H1 (cell line): ENCODE measurements around the gene ARHGEF4. TPM values are rescaled to one million over a fixed set of nuclear protein-coding genes. Genes with fewer than 3 reads are reported as not detected.

ENCODE experiments used
- CTCF ChIA-PET: fragments of 300-600 bp; sonication (Branson Sonifier 250); formaldehyde crosslinking; loops from one replicate; lab custom pipeline; 2021; ENCODE audit not compliant: partially characterized antibody; lab: Charles Lee
- POLR2A ChIA-PET: fragments of 300-600 bp; sonication (Branson Sonifier 250); formaldehyde crosslinking; loops from one replicate; lab custom pipeline; 2021; ENCODE audit warnings: inconsistent platforms; ENCODE audit not compliant: partially characterized antibody; lab: Charles Lee
- DNase-seq, 2 experiments: peaks; one replicate each; pipeline versions ENCODE4 v3.0.0 to v3.0.0-alpha.2; 2010 to 2022; ENCODE audit warnings: low spot score in 2 of 2, low read depth in 1 of 2, mixed read lengths in 1 of 2
- FAIRE-seq: peaks from 2 replicates; lab custom pipeline; 2011; peaks lifted over from hg19 to GRCh38; lab: Jason Lieb, UNC
- H2AFZ ChIP-seq: 2 replicates; pipeline ENCODE4 v1.8.1; 2012; ENCODE audit warnings: low read length, inconsistent platforms
- H2AK5ac ChIP-seq: 2 replicates; pipeline ENCODE4 v1.6.1; 2013; ENCODE audit warnings: low read depth, low read length
- H2BK120ac ChIP-seq: replicated peaks from 2 replicates; pipeline ENCODE3; 2013; ENCODE audit warnings: low read depth, low read length, inconsistent platforms
- H2BK12ac ChIP-seq: 2 replicates; pipeline ENCODE4 v1.6.1; 2013; ENCODE audit warnings: low read depth, low read length
- H2BK15ac ChIP-seq: 2 replicates; pipeline ENCODE4 v1.6.1; 2013; ENCODE audit warnings: low read length
- H2BK20ac ChIP-seq: 2 replicates; pipeline ENCODE4 v1.6.1; 2013; ENCODE audit warnings: low read length
- H2BK5ac ChIP-seq: 2 replicates; pipeline ENCODE4 v1.6.1; 2013; ENCODE audit warnings: low read depth, low read length
- H3K14ac ChIP-seq: 2 replicates; pipeline ENCODE4 v1.6.1; 2013; ENCODE audit warnings: inconsistent platforms; ENCODE audit not compliant: insufficient read length
- H3K18ac ChIP-seq: 2 replicates; pipeline ENCODE4 v1.6.1; 2013; ENCODE audit warnings: low read length; ENCODE audit errors: extremely low read depth
- H3K23ac ChIP-seq: 2 replicates; pipeline ENCODE4 v1.6.1; 2013; ENCODE audit warnings: inconsistent platforms; ENCODE audit not compliant: insufficient read length
- H3K23me2 ChIP-seq: 2 replicates; pipeline ENCODE4 v1.6.1; 2013; ENCODE audit warnings: low read depth, low read length
- H3K27ac ChIP-seq: 2 replicates; pipeline ENCODE4 v1.6.1; 2011; ENCODE audit warnings: low read depth, low read length, inconsistent platforms
- H3K27me3 ChIP-seq, 4 experiments: replicated peaks in 1 of 4; 1 replicate in 1 of 4; 2 replicates in 3 of 4; pipeline versions ENCODE4 v1.6.1 to v1.8.1; 2011 to 2013; ENCODE audit warnings: low read length in 3 of 4, mild to moderate bottlenecking in 3 of 4, inconsistent platforms in 2 of 4, mixed read lengths in 2 of 4, moderate library complexity in 1 of 4; ENCODE audit not compliant: control insufficient read depth in 3 of 4, insufficient read depth in 3 of 4; ENCODE audit errors: extremely low read depth in 1 of 4
- H3K36me3 ChIP-seq, 4 experiments: 2 replicates each; pipeline versions ENCODE4 v1.6.1 to v1.8.1; 2011 to 2013; ENCODE audit warnings: mild to moderate bottlenecking in 4 of 4, low read length in 3 of 4, moderate library complexity in 2 of 4, control low read depth in 1 of 4, inconsistent platforms in 1 of 4; ENCODE audit not compliant: insufficient read depth in 4 of 4, control insufficient read depth in 2 of 4
- H3K4ac ChIP-seq: replicated peaks from 2 replicates; pipeline ENCODE3; 2013; ENCODE audit warnings: low read length, low read depth, mixed read lengths, inconsistent platforms; ENCODE audit not compliant: insufficient read length
- H3K4me1 ChIP-seq, 4 experiments: replicated peaks in 1 of 4; 1 replicate in 1 of 4; 2 replicates in 3 of 4; pipeline versions ENCODE4 v1.6.1 to v1.8.1; 2011 to 2013; ENCODE audit warnings: low read length in 3 of 4, inconsistent platforms in 2 of 4, mixed read lengths in 1 of 4; ENCODE audit not compliant: insufficient read depth in 4 of 4, control insufficient read depth in 3 of 4
- H3K4me2 ChIP-seq, 2 experiments: 2 replicates each; pipeline versions ENCODE4 v1.6.1 to v1.8.1; 2011 to 2013; ENCODE audit warnings: low read depth in 2 of 2, low read length in 2 of 2, control low read depth in 1 of 2, inconsistent platforms in 1 of 2, mild to moderate bottlenecking in 1 of 2; ENCODE audit not compliant: insufficient read depth in 1 of 2
- H3K4me3 ChIP-seq, 4 experiments: fragments of 200-600, 300-600 bp in 1 of 4; sonication (generic), shearing (Covaris generic), sonication (Bioruptor Twin) in 1 of 4; 2 replicates each; pipeline versions ENCODE4 v1.5.1 to v1.8.1; 2011 to 2016; ENCODE audit warnings: low read length in 4 of 4, low read depth in 3 of 4, control low read depth in 2 of 4, inconsistent platforms in 2 of 4, mild to moderate bottlenecking in 2 of 4, mixed read lengths in 1 of 4, moderate library complexity in 1 of 4; ENCODE audit not compliant: insufficient read depth in 2 of 4; ENCODE audit errors: extremely low read depth in 1 of 4
- H3K56ac ChIP-seq: replicated peaks from 2 replicates; pipeline ENCODE3; 2013; ENCODE audit warnings: low read depth, mild to moderate bottlenecking, mixed read lengths, low read length, inconsistent platforms; ENCODE audit not compliant: insufficient read length
- H3K79me1 ChIP-seq: 2 replicates; pipeline ENCODE4 v1.6.1; 2013; ENCODE audit warnings: low read depth, low read length, control low read depth
- H3K79me2 ChIP-seq, 2 experiments: 2 replicates each; pipeline versions ENCODE4 v1.6.1 to v1.8.1; 2012 to 2013; ENCODE audit warnings: low read length in 2 of 2, mild to moderate bottlenecking in 2 of 2, inconsistent platforms in 1 of 2; ENCODE audit not compliant: insufficient read depth in 2 of 2, control insufficient read depth in 1 of 2
- H3K9ac ChIP-seq, 4 experiments: replicated peaks in 1 of 4; 1 replicate in 1 of 4; 2 replicates in 3 of 4; pipeline versions ENCODE4 v1.6.1 to v1.8.1; 2011 to 2013; ENCODE audit warnings: low read depth in 3 of 4, low read length in 3 of 4, control low read depth in 2 of 4, mild to moderate bottlenecking in 2 of 4, moderate library complexity in 2 of 4, inconsistent platforms in 1 of 4; ENCODE audit errors: extremely low read depth in 1 of 4
- H3K9me3 ChIP-seq, 2 experiments: 2 replicates each; pipeline versions ENCODE4 v1.6.1 to v1.8.1; 2012 to 2013; ENCODE audit warnings: mild to moderate bottlenecking in 2 of 2, moderate library complexity in 2 of 2, control low read depth in 1 of 2, inconsistent platforms in 1 of 2, low read depth in 1 of 2, low read length in 1 of 2, mixed read lengths in 1 of 2; ENCODE audit not compliant: insufficient read depth in 2 of 2
- H4K20me1 ChIP-seq, 2 experiments: replicated peaks in 1 of 2; 2 replicates each; pipeline versions ENCODE3 to v1.8.1; 2011 to 2013; ENCODE audit warnings: inconsistent platforms in 2 of 2, low read length in 2 of 2, mild to moderate bottlenecking in 1 of 2; ENCODE audit not compliant: insufficient read depth in 2 of 2, control insufficient read depth in 1 of 2
- H4K5ac ChIP-seq: 2 replicates; pipeline ENCODE4 v1.6.1; 2013; ENCODE audit warnings: low read length, low read depth, mixed read lengths, inconsistent platforms; ENCODE audit not compliant: insufficient read length
- H4K8ac ChIP-seq: 2 replicates; pipeline ENCODE4 v1.8.0; 2013; ENCODE audit warnings: mild to moderate bottlenecking, moderate library complexity, low read length, inconsistent platforms; ENCODE audit not compliant: insufficient read depth; ENCODE audit errors: extremely low read depth
- H4K91ac ChIP-seq: replicated peaks from 2 replicates; pipeline ENCODE3; 2013; ENCODE audit warnings: low read length, mixed read lengths, inconsistent platforms; ENCODE audit not compliant: insufficient read length
- NRF1 ChIP-seq: IDR thresholded peaks from 2 replicates; pipeline ENCODE4 v1.6.1; 2011; ENCODE audit warnings: mild to moderate bottlenecking, low read depth, low read length, improper control_type of control experiment
- USF2 ChIP-seq: IDR thresholded peaks from 2 replicates; pipeline ENCODE4 v1.6.1; 2011; ENCODE audit warnings: low read length, improper control_type of control experiment
- WGBS, 2 experiments: shearing (Covaris generic) in 1 of 2; methylation state at CpG; one replicate each; pipeline versions ENCODE4 v1.1.6 to v1.1.7; 2013 to 2015; ENCODE audit warnings: low lambda C conversion rate in 2 of 2, mixed read lengths in 2 of 2, inconsistent platforms in 1 of 2, low coverage in 1 of 2, missing lambda C conversion rate in 1 of 2; ENCODE audit not compliant: insufficient replicate concordance in 2 of 2, insufficient coverage in 1 of 2, insufficient read length in 1 of 2; ENCODE audit errors: extremely low coverage in 1 of 2, missing lambda C conversion rate in 1 of 2; 5-methylcytosine and 5-hydroxymethylcytosine counted together
- polyA plus RNA-seq, 7 experiments: library from polyadenylated mRNA; depleted of rRNA in 3 of 7; stranded (reverse) in 5 of 7; unstranded in 2 of 7; fragments of >200 nt in 5 of 7; fragments of 200-250 nt in 2 of 7; gene quantifications; 1 replicate in 5 of 7; 2 replicates in 1 of 7; 4 replicates in 1 of 7; pipeline versions ENCODE4 v1.2.1 to v1.2.3, GENCODE V29; 2011 to 2013; ENCODE audit warnings: missing spikeins in 2 of 7, mixed read lengths in 2 of 7
- total RNA-seq: library from RNA; stranded (reverse); fragmentation: NEBNext Ultra II Directional; extraction: Animal tissue kit (Norgen Biotek cat#: 25700); gene quantifications from 2 replicates; pipeline ENCODE4 v1.2.1, GENCODE V29; 2021

ARHGEF4 gene
- total and polyA plus RNA-seq, 2 of the 8 experiments (the other 6 are each of a cell fraction or from before 2014, with no cell fraction given), result 10.6 to 14.6 TPM

DNA sequence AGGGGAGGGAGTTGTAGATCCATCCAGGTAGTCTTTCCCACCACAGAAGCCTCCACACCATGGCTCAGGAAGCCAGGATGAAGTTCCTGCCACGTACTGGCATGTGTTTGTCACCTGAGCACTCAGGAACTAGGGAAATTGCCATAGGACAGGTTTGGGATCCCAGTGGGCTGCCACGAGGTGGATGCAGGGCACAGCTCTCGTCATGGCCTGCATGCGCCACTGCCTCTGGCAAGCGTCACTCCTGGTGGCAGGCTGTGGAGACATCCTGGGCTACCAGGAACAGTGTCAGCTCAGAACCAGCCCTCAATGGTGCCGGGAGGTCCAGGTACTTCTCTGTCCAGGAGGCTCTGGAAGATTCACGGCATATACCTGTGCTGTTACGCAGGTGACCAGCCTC, 3.8 kb downstream of the ARHGEF4 start:
- H3K79me2 ChIP-seq, result no peaks in the 10 kb centered on the region; a peak in 1 of 4 replicates
- peaks cover 0 to 12% of the 10 kb centered on the region in 2 experiments for H4K20me1 ChIP-seq
- no peak overlapping the region; the same call in 1 of the 2 replicates for H2AK5ac ChIP-seq
- H3K36me3 ChIP-seq, result no peaks in the 10 kb centered on the region; a peak in 2 of 8 replicates
- H2AFZ ChIP-seq, result no peak overlapping the region
- H3K4me3 ChIP-seq, result no peak overlapping the region
- CTCF ChIA-PET, result interaction anchor here (2.9 kb wide), 1 partner anchor 20 kb away, joined by 13 read pairs; no protein-coding TSS in a partner anchor
- no peak overlapping the region for H2BK120ac ChIP-seq
- no peak overlapping the region for H4K5ac ChIP-seq
- H3K18ac ChIP-seq, result no peak overlapping the region
- no peak overlapping the region for H3K27ac ChIP-seq
- H3K4me1 ChIP-seq, result peaks cover 0 to 13% (median 5%) of the 10 kb centered on the region in 4 experiments; a peak in 6 of 7 replicates
- FAIRE-seq, result no peak
- no peak overlapping the region for H3K56ac ChIP-seq
- no peak for DNase-seq
- no peak overlapping the region for H3K23ac ChIP-seq
- no peaks in the 10 kb centered on the region for H3K9me3 ChIP-seq
- TF ChIP-seq NRF1, result no peak
- no peak for TF ChIP-seq USF2
- 92% methylated on average over 8 of the region's 8 CpGs; no CpG with 5 or more reads in 1 of the 2 experiments for WGBS, 2 experiments
- H3K4ac ChIP-seq, result no peak overlapping the region
- no peak overlapping the region for H3K4me2 ChIP-seq
- no peak overlapping the region for H2BK12ac ChIP-seq
- no peak overlapping the region for H2BK5ac ChIP-seq
- no peak overlapping the region for H4K91ac ChIP-seq
- no peak overlapping the region for H2BK15ac ChIP-seq
- peaks cover 10% of the 10 kb centered on the region; the same call in 1 of the 2 replicates for H3K23me2 ChIP-seq
- peaks cover 3 to 16% (median 15%) of the 10 kb centered on the region in 4 experiments for H3K27me3 ChIP-seq
- H2BK20ac ChIP-seq, result no peak overlapping the region
- H3K79me1 ChIP-seq, result peaks cover 2% of the 10 kb centered on the region; the same call in 1 of the 2 replicates
- no peak overlapping the region for H3K14ac ChIP-seq
- H3K9ac ChIP-seq, result no peak overlapping the region
- POLR2A ChIA-PET, result no interaction called here
- H4K8ac ChIP-seq, result no peak overlapping the region
